Esophagus muscularis mucosa (tissue), 4 donors: ENCODE results near the gene SCO2. TPM values are rescaled to one million over a fixed set of nuclear protein-coding genes. Genes with fewer than 3 reads are reported as not detected.

ENCODE experiments used
- DNase-seq: peaks from one replicate; pipeline ENCODE4 v3.0.0-alpha.2; 2017; ENCODE audit errors: extremely low spot score
- H3K27ac ChIP-seq, 4 donors: fragments of 200-600 bp; sonication (generic); replicated peaks in 1 of 4; 1 replicate in 3 of 4; 2 replicates in 1 of 4; pipeline ENCODE4 v1.5.1; 2016 to 2019; ENCODE audit warnings: mild to moderate bottlenecking in 1 of 4
- H3K27me3 ChIP-seq, 4 donors: fragments of 200-600 bp; sonication (generic); one replicate each; pipeline versions ENCODE4 v1.5.1 to v1.6.0; 2016 to 2019
- H3K36me3 ChIP-seq, 4 donors: fragments of 200-600 bp; sonication (generic); one replicate each; pipeline ENCODE4 v1.5.1; 2016 to 2019
- H3K4me1 ChIP-seq, 4 donors: fragments of 200-600 bp; sonication (generic); one replicate each; pipeline ENCODE4 v1.5.1; 2016 to 2019
- H3K4me3 ChIP-seq, 4 donors: fragments of 200-600 bp; sonication (generic); 1 replicate in 2 of 4; 2 replicates in 2 of 4; pipeline ENCODE4 v1.5.1; 2016 to 2019; ENCODE audit warnings: mild to moderate bottlenecking in 4 of 4, moderate library complexity in 1 of 4
- H3K9me3 ChIP-seq, 4 donors: fragments of 200-600 bp; sonication (generic); 1 replicate in 3 of 4; 2 replicates in 1 of 4; pipeline ENCODE4 v1.5.1; 2016 to 2019
- EP300 ChIP-seq: sonication (generic); formaldehyde crosslinking; IDR thresholded peaks from one replicate; pipeline ENCODE4 v1.6.1; 2017; ENCODE audit warnings: antibody characterized with exemption
- POLR2A ChIP-seq: fragments of 450-650 bp; IDR thresholded peaks from one replicate; pipeline ENCODE4 v1.6.1; 2017; ENCODE audit warnings: antibody characterized with exemption, moderate library complexity, mild to moderate bottlenecking, low read depth
- POLR2AphosphoS5 ChIP-seq, 2 donors: sonication (generic); formaldehyde crosslinking; IDR thresholded peaks; one replicate each; pipeline ENCODE4 v1.6.1; 2017; ENCODE audit warnings: antibody characterized with exemption in 2 of 2
- WGBS: methylation state at CpG from one replicate; pipeline ENCODE4 v1.1.5; 2018; 5-methylcytosine and 5-hydroxymethylcytosine counted together
- intact Hi-C: fragments of 100-400 bp; cut with DNase I; formaldehyde crosslinking; loops from one replicate; pipeline ENCODE4 v1.15.1; 2023
- total RNA-seq, 4 donors: library from RNA; depleted of rRNA; stranded (reverse); fragments of >200 nt; gene quantifications; one replicate each; pipeline versions ENCODE4 v1.1.0 to v1.2.1, GENCODE V29; 2016
- TF ChIP-seq, protein P1 (sequence below), 3 experiments: fragments of 200-600 bp in 2 of 3; fragments of 450-650 bp in 1 of 3; sonication (generic) in 2 of 3; IDR thresholded peaks; one replicate each; pipeline ENCODE4 v1.5.1; 2017 to 2019; ENCODE audit warnings: antibody characterized with exemption in 3 of 3, mild to moderate bottlenecking in 2 of 3, moderate library complexity in 1 of 3

SCO2 gene
- total RNA-seq, 4 donors from 2014 or later = 3.1 to 5.1 TPM; not detected in 2

DNA sequence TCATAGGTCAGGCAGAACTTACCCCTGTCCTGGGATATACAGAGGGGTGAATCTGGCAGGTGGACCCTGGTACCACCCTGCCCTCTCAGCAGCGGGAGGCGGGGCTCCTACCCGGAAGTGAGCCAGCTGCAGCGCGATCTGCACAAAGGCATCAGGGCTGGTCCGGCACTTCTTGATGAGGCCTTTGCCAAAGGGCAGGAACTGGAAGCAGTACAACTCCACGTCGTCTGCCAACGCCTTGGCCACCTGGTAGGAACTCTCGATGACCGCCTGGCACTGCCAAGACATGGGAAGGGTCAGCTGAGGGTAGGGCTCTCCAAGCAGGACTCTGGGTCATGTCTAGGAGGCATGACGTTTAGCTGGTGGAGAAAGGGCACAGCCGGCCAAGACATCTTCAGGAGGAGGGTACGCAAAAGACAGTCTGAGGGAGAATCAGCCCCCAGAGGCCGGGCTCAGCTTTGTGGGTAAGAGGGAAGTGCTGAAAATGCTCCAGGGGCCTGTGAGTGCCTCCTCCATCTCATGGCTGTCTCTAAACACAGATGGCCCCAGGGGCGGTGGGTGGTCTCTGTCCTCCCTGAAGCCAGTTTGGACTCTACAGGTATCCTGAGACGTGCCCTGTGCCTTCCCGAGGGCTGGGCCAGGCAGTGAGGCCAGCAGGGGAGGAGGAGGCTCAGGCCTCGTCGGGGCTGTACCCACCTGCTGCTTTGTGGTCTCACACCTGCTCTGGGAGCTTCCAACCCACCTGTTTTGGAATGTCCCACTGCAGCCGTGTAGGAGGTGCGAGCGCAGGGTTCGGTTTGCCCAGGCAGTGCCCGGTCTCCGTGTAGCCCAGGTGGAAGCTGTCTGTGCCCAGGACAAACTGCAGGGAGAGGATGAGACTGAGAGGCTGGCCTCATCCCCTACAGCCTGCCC is 46.1 kb upstream of the SCO2 start:
- Histone ChIP-seq H3K9me3 (no peaks in the 10 kb centered on the region), H3K27ac (no peak overlapping the region), H3K27me3 (no peaks in the 10 kb centered on the region), H3K4me1 (peaks cover 0 to 10% (median 0%) of the 10 kb centered on the region in 4 donors), H3K36me3 (peaks cover 14 to 78% (median 59%) of the 10 kb centered on the region in 4 donors), H3K4me3 (no peak overlapping the region)
- no peak for DNase-seq
- TF ChIP-seq EP300 = no peak
- TF ChIP-seq POLR2A = no peak
- TF ChIP-seq, protein P1, sequence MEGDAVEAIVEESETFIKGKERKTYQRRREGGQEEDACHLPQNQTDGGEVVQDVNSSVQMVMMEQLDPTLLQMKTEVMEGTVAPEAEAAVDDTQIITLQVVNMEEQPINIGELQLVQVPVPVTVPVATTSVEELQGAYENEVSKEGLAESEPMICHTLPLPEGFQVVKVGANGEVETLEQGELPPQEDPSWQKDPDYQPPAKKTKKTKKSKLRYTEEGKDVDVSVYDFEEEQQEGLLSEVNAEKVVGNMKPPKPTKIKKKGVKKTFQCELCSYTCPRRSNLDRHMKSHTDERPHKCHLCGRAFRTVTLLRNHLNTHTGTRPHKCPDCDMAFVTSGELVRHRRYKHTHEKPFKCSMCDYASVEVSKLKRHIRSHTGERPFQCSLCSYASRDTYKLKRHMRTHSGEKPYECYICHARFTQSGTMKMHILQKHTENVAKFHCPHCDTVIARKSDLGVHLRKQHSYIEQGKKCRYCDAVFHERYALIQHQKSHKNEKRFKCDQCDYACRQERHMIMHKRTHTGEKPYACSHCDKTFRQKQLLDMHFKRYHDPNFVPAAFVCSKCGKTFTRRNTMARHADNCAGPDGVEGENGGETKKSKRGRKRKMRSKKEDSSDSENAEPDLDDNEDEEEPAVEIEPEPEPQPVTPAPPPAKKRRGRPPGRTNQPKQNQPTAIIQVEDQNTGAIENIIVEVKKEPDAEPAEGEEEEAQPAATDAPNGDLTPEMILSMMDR (IDR thresholded peaks at IDR 0.05) = no peak
- no peak for TF ChIP-seq POLR2AphosphoS5 (IDR thresholded peaks at IDR 0.05)
- WGBS = 84% methylated on average over 21 of the region's 26 CpGs
- intact Hi-C loops = no loop called here

DNA sequence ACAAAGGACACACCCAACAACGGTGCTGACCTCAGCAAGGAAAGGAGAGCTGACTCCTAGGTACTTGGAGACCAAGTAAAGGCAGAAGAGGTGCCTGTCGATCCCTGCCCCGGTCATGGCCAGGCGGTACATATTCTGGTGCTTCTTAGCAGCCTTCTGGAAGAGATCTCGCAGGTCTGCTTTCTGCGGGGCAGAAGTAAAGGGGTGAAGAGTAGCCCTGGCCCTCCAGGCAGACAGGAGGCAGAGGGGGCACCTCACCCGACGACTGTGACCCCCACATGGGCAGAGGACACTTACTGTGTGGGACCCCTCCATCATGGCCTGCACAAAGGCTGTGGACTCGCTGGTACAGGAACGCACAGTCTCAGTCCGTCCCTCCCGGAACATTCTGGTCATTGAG is 45.5 kb upstream of the SCO2 start:
- 80% methylated on average over 1 of the region's 12 CpGs for WGBS
- intact Hi-C loops = no loop called here
- DNase-seq = no peak
- Histone ChIP-seq H3K27ac (no peak overlapping the region), H3K9me3 (no peaks in the 10 kb centered on the region), H3K27me3 (no peaks in the 10 kb centered on the region), H3K4me1 (peaks cover 0 to 4% (median 0%) of the 10 kb centered on the region in 4 donors), H3K36me3 (peaks cover 14 to 72% (median 59%) of the 10 kb centered on the region in 4 donors), H3K4me3 (no peak overlapping the region)
- TF ChIP-seq, protein P1 (IDR thresholded peaks at IDR 0.05) = no peak
- TF ChIP-seq EP300 (no peak), POLR2A (no peak), POLR2AphosphoS5 (IDR thresholded peaks at IDR 0.05) (no peak)

DNA sequence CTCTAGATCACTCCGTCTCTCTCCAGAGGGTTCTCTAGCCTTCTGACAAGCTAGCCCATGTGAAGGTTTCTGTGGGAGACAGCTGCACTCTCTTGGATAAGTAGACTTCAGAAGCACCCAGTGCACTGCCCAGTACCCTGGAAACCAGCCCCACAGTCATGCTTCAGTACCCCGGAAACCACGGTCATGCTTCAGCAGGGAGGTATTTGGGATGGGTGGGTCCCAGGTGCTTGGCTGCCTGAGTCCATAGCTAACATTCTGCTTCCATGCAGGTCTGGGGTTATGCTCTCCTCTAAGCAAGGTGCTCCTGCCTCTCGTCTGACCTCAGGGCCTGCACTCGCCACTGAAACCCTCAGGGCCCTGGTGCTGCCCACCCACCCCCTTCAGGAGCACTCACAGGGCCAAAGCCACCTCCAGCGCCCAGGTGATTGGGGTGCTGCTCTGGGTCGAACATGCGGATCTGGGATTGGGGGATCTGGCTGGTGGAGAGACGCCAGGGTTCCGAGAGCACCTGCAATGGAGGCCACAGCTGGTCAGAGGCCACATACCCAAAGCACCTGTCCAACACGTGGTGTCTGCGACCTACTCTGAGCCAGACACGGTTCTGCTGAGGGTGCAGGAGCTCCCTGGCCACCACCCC is 44.6 kb upstream of the SCO2 start:
- intact Hi-C loops = loop anchor here (5.0 kb wide), 1 partner anchor 63 kb away; the partner anchor contains the start of genes LMF2 and NCAPH2
- peaks cover 14 to 66% (median 57%) of the 10 kb centered on the region in 4 donors for H3K36me3 ChIP-seq
- no peak for DNase-seq
- H3K27ac ChIP-seq = no peak overlapping the region
- H3K4me1 ChIP-seq = peaks cover 0 to 3% (median 0%) of the 10 kb centered on the region in 4 donors
- no peaks in the 10 kb centered on the region for H3K9me3 ChIP-seq
- TF ChIP-seq, protein P1 (IDR thresholded peaks at IDR 0.05) = no peak
- TF ChIP-seq EP300 (no peak), POLR2A (no peak), POLR2AphosphoS5 (IDR thresholded peaks at IDR 0.05) (no peak)
- no peaks in the 10 kb centered on the region for H3K27me3 ChIP-seq
- H3K4me3 ChIP-seq = no peak overlapping the region
- WGBS = 97% methylated on average over 12 of the region's 13 CpGs

DNA sequence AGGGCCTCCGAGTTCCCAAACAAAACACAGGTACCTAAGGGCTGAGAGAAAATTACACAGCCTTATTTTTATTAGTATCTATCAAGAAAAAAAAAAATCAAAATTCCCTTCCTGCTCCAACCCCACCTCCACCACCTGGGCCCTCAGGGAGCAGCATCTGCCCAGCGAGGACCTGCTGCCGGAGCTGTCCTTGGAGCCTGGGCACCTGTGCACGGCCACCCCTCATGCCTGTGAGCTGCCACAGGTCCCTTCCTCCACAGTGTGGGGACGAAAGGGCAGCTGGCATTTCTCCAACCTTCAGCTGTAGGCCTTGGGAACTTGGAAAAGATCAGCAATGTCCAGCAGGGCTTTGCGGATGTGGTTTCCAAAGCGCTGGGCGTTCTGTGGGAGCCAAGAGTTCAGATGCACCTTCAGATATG is 43.7 kb upstream of the SCO2 start:
- H3K27ac ChIP-seq = no peak overlapping the region
- H3K4me1 ChIP-seq = peaks cover under 1 to 6% (median 3%) of the 10 kb centered on the region in 4 donors
- H3K9me3 ChIP-seq = no peaks in the 10 kb centered on the region
- TF ChIP-seq, protein P1 (IDR thresholded peaks at IDR 0.05) = no peak
- 90% methylated on average over 8 of the region's 8 CpGs for WGBS
- no peak for DNase-seq
- H3K27me3 ChIP-seq = no peaks in the 10 kb centered on the region
- no peak overlapping the region for H3K4me3 ChIP-seq
- H3K36me3 ChIP-seq = peaks cover 14 to 66% (median 53%) of the 10 kb centered on the region in 4 donors
- intact Hi-C loops = loop anchor here (5.0 kb wide), 1 partner anchor 62 kb away; the partner anchor contains the start of genes LMF2 and NCAPH2
